Activated CD4-positive, alpha-beta T cell treated with anti-CD3 and anti-CD28 coated beads, Interleukin-2, Interleukin-6, amounts not matched to agents 100 ng/mL and 50 ng/mL, durations not matched to agents 16 hours and 8 hours (primary cell): ENCODE results near the gene UPB1.
A peak's percentile ranks its signal among the peaks of the same experiment; 100 is the strongest.
"Not testable (repeated sequence)": the region's sequence is repeated elsewhere in the genome, so short reads cannot be mapped to it uniquely, and the experiment has no call there.

ENCODE experiments used
- DNase-seq: peaks from one replicate; pipeline ENCODE4 v3.0.0-alpha.2; 2020

UPB1 gene

DNA sequence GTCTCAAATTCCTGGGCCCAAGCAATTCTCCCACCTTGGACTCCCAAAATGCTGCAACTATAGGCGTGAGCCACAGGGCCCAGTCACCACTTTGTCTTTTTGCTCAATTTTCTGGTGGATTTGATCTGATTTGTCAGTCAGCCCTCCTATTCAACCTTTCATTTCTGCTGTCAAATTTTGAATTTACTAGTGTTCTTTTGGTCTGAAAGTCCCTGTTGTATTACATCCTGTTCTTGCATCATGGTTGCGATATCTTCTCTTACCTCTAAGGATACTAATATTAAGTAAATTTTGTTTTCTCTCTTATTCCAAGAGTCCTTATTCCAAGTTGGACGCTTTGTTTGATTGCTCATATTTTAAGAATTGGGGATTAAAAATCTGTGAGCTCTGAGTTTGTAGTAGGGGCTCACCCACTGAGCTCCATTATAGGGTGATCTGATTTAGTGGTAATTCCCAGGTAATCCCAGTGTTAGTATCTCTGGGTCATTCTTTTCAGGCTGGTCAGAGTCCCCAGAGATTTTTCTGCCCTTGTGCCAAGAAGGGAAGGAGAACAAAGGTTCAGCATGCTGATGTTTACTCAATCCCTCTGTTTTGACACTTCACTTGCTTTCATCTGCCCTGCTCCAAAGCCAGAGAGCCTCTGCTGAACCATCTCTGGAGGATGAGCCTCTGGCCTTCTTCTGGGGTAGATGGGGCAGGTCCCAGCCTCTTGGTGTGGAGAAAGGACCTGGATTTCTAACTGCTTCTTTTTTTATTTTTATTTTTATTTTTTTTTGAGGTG lies 10.0 kb downstream of the UPB1 start:
- no peak for DNase-seq

DNA sequence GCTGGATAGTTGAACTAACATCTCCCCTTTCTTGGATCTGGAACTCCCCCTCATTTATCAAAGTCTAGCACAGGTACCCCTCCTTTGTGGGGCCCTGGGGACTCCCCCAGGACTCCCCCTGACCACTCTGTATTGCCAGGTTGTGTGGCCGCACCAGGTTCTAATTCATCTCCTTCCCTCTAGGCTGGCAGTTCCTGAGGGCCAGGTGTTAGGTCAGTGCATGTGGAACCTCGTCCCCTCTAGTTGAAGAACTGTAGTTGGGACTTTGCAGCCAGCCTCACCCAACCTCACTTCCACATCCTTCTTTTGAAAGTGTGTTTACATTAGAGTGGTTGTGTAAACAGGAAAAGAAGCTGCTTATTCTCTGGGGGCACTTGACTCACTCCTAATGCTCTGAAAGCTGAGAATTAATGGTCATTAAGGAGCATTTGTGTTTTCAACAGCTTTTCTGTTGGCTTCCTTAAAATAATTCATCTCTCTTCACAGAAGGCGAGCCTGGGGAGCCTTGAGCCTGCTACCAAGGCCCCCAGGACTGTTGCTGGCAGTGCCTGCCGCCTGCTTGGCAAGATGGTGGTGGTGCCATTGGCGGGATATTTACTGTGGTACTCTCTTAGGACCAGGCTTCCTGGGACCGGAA lies 11.8 kb downstream of the UPB1 start:
- DNase-seq = no peak

DNA sequence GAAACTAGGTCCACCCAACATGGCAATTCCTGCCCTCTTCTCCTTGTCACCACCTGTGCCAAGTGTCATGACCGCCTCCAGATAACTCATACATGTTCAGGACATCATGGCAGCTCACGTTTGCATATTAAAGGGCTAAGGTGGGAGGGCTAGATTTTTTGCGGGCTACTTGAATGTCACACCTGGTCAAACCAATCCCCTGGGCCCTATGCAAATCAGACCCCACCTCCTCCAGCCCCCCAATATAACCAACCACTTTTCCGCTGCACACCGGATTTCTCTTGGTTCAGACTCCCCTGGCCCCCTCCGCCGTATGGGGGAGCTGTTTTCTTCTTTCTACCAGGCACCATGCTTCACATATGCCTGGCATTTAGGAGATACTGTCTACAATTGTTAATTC lies 12.6 kb downstream of the UPB1 start:
- DNase-seq = no peak

DNA sequence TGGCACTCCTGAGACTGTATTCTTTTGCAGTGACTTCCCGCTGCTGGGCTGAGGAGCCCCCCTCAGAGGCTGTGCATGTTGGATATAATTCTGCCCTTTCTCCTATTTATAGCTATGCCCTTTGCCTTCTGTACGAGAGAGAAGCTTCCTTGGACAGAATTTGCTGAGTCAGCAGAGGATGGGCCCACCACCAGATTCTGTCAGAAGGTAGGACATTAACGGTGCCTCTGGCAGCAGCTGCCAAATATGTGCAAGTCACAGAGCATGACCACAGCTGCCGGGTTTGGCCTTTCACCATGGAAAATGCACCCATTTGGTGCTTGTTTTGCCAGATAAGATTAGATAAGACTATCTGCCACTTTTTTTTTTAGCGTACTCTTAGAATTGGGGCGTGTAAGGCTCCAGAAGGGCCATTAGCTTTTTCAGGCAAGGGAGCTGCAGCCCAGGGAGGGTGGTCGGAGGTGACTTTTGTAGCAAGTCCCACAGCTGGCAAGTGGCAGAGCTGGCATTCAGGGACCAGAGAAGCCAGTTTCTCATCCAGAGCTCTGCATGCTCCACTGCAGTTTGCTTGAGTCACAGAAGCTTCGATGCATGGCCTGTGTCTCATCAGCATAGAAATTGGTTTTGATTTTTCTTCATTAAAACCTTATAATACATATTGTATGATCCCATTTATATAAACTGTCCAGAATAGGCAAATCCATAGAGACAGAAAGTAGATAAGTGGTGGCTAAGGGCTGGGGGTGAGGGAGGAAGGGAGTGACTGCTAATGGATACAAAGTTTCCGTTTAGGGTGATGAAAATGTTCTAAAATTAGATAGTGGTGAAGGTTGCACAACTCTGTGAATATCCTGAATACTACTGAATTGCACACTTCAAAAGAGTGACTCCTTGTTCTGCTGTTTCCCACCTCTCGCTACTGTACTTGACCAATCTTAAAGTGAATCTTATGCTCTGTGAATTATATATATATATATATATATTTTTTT lies 15.8 kb downstream of the UPB1 start:
- peak; percentile 25 for DNase-seq

DNA sequence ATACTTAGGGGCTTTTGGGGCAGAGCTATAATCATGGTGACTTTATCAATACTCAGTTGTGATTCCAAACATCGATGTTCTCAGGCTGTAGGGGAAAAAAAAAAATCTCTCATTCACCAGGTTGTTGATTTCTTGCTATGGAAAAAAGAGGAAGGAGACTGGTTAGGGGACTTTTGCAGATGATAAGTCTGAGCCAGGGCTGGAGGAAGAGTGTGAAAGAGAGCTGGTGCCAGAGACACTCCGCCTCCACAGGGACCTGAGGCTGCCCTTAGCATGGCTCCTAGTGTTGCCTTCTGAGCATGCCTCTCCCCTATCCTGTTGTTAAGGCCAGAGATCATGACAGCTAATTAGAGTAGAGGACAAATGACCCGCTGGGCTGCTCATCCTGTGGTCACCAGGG lies 16.9 kb downstream of the UPB1 start:
- DNase-seq = no peak

DNA sequence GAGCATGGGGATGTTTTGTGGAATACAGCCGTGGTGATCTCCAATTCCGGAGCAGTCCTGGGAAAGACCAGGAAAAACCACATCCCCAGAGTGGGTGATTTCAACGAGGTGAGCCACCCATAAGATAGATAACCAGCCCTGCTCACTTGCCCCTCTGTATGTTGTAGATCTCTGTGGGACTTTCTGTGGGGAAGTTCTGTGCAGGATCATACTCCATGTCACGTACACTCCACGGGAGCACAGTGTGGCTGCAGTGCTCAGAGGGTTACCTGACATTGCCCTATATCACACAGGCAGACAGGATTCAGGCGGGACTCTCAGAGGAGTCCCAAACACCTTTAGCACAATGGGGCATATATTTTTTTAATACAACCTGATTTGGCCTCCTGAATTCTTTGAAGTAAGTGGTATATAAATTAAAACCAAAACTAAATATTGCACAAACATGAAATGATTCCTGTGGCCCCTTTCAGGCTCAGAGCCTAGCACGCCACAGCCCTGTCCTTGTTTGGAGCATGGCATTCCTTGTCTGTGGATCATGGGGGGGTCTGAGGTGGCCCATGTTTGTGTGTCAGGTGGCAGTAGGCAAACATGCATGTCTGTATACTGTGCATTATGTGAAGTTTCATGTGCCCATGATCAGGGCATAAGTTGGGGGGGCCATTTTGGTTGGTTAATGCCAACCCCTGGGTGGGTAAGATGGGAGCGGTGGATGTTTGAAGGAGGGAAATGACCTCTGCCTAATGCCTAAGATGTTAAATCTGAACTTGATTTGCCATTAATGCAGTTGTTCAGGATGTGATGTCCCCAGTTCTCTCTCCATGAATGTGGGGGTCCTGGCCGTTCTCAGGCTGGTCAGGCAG lies 18.5 kb downstream of the UPB1 start:
- DNase-seq = no peak

DNA sequence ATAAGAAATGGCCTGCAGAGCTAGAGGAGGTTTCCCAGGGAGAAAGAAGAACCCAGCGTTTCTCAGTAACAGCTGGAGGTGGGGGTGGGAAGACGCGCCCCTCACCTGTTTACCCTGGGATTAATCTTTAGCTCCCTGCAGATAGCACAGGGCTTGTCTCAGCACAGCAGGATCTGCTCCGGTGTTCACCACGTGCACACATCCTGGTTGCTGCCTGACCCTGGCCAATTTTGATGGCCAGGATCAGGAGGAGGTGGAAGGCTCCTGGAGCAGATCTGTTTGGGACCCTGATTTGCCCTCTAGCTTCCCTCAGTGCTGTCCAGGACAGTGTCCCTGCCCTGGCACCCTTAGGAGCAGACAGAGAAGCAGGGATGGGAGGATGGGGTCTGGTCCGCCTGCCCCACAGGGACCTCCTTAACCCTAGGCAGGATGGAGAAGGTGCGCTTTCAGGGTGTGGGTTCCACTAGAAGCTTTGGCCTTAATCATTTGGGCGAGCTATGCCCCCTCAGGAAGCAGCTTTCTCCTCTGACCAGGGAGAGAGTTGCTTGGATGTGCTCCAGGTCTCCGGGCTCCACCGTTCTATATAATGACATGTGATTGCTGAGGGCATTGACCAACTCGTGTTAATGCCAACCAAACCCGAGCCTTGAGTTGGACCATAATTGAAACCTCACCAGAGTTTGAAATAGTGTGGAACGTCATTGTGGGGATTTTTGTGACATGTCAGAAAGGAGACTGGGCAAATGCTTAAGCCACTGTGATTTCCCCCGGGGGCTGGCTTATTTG lies 19.3 kb downstream of the UPB1 start:
- peak; percentile 30 for DNase-seq

DNA sequence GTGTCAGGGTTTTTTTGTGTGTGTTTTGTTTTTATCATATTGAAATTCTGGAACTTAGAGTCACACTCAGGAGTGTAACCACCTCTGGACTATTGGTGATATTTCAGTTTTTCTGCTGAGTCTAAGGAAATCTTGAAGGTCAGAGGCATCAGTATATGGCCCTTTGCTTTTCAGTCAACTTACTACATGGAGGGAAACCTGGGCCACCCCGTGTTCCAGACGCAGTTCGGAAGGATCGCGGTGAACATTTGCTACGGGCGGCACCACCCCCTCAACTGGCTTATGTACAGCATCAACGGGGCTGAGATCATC lies 19.9 kb downstream of the UPB1 start:
- no peak for DNase-seq

DNA sequence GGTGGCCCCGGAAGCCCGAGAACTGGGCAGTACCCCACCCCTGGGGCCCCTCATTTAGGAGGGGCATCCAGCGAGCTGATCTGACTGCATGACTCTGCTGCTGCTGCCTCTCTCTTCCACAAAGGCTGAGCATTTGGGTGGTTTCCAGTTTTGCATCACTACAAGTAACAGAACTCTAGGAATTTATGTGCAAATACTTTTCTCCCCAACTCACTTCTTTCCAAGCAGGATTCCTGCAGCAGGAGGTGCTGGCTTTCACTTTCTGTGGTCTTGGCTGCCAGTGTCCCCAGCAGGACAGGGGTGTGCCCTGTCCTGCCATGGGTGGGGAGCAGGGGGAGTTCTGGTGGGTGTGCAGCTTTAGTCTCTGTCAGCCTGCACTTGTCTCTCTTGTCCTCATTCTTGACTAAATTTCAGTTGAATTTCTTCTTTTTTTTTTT lies 21.2 kb downstream of the UPB1 start:
- DNase-seq = peak; percentile 25

DNA sequence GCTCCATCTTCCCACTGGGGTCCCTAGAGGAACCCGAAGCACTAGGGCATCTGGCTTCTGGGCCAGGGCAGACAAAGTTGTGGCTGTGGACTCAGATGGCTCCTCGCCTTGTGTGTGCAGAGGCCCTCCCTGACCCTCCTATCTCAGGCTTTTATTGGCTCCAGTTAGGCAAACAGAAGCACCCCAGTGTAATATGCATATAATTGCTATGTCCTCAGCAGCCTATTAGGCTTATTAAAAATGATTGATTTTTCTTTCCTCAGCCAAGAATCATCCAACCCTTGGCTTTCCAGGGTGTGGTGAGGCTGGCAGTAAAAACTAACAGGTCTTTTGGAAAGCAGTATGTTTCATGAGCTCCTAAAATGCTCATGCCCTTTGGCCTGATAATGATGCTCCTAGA lies 22.3 kb downstream of the UPB1 start:
- DNase-seq = no peak

DNA sequence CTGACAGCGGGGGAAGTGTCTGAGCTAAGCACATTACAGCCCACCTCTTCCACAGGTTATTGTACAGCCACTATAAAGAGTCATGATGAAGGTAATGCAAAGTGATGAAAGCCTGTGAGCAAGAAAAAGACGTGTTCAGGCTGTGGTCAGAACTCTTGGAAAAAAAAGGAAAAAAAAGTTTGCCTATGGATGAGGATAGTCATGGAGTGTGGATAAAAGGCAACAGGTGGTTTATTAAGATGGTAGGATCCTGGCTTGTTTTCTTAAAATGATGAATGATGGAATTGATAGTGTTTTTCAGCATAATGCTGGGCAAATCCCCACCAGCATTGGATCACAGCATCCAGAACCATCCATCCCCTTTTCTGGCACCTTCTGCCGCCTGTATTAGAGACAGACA lies 23.1 kb downstream of the UPB1 start:
- DNase-seq = no peak

DNA sequence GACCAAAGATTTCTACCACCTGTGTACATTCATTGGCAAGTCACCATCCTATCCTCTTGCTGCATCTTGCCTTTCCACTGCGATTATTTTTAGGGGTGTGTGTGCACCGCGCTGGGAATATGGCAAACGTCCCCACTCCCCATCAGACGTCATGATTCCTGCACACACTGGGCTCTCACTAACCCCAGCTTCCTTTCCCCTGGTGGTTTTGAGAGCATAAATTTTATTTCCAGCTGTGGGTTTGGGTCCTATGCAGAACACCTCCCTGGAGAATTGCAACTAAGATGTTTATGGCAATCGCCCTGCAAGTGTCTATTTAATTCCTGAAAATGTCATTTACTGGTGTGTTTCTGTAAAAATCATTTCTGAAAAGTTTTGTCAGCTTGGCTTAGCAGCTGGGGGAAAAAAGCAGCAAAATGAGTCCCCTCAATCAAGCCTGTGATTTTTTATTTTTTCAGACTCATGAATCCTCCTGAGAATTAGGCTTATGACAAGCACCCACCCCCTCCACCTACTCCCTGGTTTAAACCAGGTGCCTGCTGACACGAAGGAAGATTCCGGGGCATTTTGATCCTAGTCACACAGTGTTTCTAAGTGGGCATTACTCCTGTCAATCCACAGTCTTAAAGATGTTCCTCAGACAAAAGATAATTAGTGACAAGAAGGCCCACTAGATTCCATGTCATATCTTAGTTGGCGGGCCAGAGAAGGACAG lies 23.8 kb downstream of the UPB1 start:
- DNase-seq = no peak

DNA sequence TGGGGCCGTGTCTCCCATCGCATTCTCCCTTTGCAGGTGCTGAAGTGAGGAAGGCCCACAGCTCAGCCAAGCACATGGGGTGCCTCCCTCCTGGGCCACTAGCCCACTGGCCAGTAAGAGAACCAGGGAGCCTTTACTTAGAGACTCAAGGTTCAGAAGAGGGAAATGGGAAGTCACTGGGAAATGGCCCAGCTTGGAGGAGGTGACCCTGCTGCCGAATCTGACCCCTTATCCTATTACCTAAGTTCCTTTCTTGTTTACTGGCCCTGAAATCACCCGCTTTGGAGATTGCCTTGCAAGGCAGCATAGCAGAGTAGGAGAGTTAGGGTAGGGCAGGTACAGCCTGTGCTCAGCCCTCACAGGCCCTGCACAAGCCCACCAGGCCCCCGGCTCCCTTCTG lies 24.4 kb downstream of the UPB1 start:
- DNase-seq = no peak

DNA sequence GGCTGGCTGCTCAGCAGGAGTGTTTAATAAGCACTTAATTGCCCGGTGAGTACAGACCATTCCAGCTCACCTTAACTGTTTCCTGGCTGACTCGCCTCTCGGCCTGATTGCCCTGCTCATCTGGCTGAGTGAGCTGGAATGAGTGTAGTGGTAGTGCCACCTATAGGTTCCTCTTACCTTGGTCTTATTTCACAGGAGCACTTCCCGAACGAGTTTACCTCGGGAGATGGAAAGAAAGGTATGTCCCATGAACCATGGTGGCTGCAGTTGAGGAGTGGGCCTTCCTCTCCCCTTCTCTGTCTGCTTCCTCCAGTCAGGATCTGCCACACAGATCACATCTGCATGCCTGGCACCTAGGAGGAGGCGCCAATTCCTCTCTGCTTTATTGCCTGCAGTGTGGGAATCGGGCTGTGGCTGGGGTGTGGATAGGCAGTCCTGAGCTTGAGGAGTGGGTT lies 26.7 kb downstream of the UPB1 start:
- peak; percentile 74 for DNase-seq

DNA sequence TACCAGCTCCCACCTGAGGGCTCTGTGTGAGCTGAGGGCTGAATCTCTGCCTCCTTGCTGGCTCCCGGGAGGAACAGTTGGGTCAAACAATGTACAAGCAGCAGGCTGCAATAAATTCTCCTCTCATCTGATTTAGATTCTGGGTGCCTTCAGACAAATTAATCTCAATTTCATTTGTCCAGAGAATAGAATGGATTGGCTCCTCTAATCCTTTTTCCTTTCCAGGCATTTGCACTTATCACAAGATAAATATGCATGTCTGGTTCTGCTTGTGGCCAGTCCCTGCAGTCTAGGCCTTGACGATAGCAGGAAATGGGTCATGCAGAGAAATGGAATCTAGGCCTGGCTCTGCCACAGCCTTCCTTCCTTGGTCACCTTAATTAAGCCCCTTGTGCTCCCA lies 28.7 kb downstream of the UPB1 start:
- DNase-seq = no peak

DNA sequence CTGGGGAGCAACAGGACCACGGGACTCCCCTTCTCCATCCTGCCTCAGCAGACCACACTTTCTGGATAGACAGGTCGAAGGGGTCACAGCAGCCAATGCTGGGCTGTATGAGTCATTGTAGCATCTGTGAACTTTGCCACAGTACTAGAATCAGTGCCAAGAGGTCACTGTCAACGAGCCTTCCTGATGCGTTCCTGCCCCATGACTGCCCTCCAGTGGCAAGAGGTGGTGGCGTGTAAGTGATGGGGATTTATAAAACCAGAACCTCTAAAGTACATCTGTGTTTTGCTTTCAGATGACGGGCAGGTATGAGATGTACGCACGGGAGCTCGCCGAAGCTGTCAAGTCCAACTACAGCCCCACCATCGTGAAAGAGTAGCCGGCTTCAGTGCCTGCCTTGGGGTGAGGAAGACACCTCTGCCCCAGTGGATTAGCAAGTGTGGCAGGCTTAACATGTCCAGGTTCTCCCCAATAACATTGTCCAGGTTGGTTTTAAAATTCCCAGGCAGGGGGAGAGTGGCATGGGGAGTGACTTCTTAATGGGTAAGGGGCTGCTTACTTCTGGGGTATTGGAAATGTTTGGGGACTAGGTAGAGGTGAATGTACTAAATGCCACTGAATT lies 30.4 kb downstream of the UPB1 start:
- peak; percentile 92 for DNase-seq

DNA sequence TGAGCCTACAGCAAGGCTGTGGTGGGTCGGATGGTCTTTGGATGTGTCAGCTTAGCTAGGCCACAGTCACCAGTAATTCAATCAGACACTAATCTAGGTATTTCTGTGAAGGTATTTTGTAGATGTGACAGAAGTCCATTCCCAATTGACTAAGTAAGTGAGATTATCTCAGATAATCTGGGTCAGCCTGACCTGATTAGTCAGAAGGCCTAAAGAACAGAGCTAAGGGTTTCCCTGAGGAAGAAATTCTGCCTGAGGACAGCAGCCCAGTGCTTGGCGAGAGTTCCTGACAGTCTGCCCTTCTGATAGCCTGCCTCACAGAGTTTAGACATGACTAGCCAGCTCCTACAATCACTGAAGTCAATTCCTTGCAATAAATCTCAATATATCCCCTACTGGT lies 31.1 kb downstream of the UPB1 start:
- DNase-seq = no peak

DNA sequence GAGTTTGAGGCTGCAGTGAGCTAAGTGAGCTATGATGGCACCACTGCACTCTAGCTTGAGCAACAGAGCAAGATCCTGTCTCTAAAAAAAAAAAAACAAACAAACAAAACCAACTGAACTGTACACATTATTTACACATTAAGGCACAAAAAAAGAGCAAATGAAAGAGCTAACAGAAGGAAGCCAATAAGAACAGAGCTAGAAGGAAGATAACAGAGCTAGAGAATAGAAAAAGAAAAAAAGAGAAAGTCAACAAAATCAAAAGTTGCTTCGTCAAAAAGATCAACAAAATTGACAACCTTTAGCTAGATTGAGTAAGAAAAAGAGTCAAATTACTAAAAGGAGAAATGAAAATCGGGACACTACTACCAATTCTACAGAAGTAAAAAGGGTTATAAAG lies 34.8 kb downstream of the UPB1 start:
- DNase-seq = no peak

DNA sequence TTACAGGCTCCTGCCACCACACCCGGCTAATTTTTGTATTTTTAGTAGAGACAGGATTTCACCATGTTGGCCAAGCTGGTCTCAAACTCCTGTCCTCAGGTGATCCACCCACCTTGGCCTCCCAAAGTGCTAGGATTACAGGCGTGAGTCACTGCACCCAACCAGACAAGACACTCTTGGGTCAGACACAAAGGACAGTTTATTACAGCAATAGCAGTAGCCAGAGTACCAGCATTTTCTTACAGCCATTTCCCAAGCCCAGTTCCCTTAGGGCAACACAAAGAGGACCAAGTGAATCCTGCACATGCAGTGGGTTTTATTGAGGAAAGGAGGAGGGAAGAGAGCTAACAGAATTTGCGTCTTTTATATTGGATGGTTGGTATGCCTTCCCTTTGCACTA lies 35.8 kb downstream of the UPB1 start:
- DNase-seq = not testable (repeated sequence)

DNA sequence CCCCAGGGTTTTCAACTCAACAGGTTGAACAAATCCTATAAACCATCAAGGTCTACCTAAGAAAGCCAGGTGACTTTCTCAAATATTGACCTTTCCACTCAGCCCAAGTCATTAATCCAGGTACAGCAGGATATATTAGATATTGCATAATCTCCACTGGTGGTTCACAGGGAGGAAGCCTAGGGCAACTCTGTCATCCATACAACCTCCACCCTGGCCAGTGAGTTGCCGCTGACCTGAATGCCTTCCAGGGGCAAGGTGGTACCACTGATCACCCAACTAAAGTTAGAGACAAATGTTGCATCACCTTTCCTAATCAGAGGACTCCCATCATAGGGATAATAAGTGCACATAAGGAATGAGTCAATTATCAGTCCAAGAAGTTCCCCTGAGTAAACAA lies 36.9 kb downstream of the UPB1 start:
- DNase-seq = no peak

DNA sequence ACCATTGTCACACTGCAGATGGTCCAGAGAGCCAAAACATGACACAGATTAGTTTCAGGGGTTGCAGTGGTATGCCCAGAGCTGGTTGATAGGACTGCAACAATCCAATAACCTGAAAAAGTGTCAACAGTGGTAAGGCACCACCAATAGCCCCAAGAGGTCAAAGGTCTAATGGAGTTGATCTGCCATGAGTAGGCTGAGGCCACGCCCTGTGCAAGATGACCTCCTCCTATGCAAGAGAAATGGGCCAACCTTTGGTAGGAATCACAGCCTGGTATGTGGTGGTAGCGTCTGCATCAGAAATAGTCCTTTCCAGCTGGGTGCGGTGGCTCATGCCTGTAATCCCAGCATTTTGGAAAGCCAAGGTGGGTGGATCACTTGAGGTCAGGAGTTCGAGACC lies 40.2 kb downstream of the UPB1 start:
- no peak for DNase-seq
